HCT116 (cell line): ENCODE measurements around the gene TMEM143. TPM values are rescaled to one million over a fixed set of nuclear protein-coding genes. Genes with fewer than 3 reads are reported as not detected.
A peak's percentile ranks its signal among the peaks of the same experiment; 100 is the strongest.

Experiments used
- ATAC-seq: fragments of 200-7000 bp; cut with Tn5 transposase; 2 replicates; pipeline ENCODE4 v1.9.1; 2020; ENCODE audit warnings: mild to moderate bottlenecking, moderate library complexity
- BruUV-seq: library from RNA; stranded (reverse); fragments of 400-500 nt; replicated peaks from 2 replicates; lab custom pipeline; 2021; lab: Mats Ljungman, UMichigan
- CTCF ChIA-PET: fragments of 300-600 bp; sonication (Branson Sonifier 250); formaldehyde crosslinking; loops from one replicate; lab custom pipeline; 2021; ENCODE audit warnings: antibody characterized with exemption; lab: Charles Lee
- POLR2A ChIA-PET: fragments of 300-600, 350-600 bp; sonication (Branson Sonifier 250); formaldehyde crosslinking; loops from one replicate; lab custom pipeline; 2021; ENCODE audit warnings: antibody characterized with exemption; lab: Charles Lee
- RAD21 ChIA-PET, 2 experiments: fragments of 300-600 bp; sonication (Branson Sonifier 250); formaldehyde crosslinking; loops; one replicate each; lab custom pipeline; 2023; ENCODE audit warnings: low total read pairs in 2 of 2; ENCODE audit not compliant: uncharacterized antibody in 2 of 2, unreplicated experiment in 2 of 2, low non-redundant PET in 1 of 2; lab: Charles Lee
- DNase-seq: peaks from one replicate; pipeline ENCODE4 v3.0.0-alpha.2; 2010; ENCODE audit warnings: low read depth, low spot score
- H2AFZ ChIP-seq: fragments of 200-600 bp; shearing (Covaris generic), sonication (generic); 2 replicates; pipeline ENCODE4 v1.6.1; 2017; ENCODE audit warnings: low read depth, mixed run types, mixed read lengths, antibody characterized with exemption, low read length; ENCODE audit not compliant: poor library complexity, severe bottlenecking
- H3K27ac ChIP-seq: 2 replicates; pipeline ENCODE4 v1.5.1; 2012; ENCODE audit warnings: low read depth, low read length
- H3K27me3 ChIP-seq: fragments of 200-600 bp; sonication (generic); 2 replicates; pipeline ENCODE4 v1.6.1; 2016; ENCODE audit warnings: mixed run types, low read length, mixed read lengths; ENCODE audit not compliant: insufficient read depth
- H3K36me3 ChIP-seq, 2 experiments: fragments of 200-500 bp in 1 of 2; fragments of 200-600 bp in 1 of 2; sonication (Bioruptor generic) in 1 of 2; sonication (generic) in 1 of 2; 2 replicates each; pipeline versions ENCODE4 v1.5.1 to v1.6.1; 2014 to 2016; ENCODE audit warnings: low read length in 2 of 2, inconsistent platforms in 1 of 2, mixed read lengths in 1 of 2, mixed run types in 1 of 2; ENCODE audit not compliant: insufficient read depth in 2 of 2, control insufficient read depth in 1 of 2
- H3K4me1 ChIP-seq, 2 experiments: fragments of 200-600 bp in 1 of 2; sonication (generic) in 1 of 2; 2 replicates each; pipeline versions ENCODE4 v1.5.1 to v1.6.1; 2012 to 2017; ENCODE audit warnings: low read length in 2 of 2, inconsistent platforms in 1 of 2, mild to moderate bottlenecking in 1 of 2, mixed read lengths in 1 of 2, mixed run types in 1 of 2, moderate library complexity in 1 of 2; ENCODE audit not compliant: insufficient read depth in 2 of 2, control insufficient read depth in 1 of 2
- H3K4me2 ChIP-seq: fragments of 200-600 bp; sonication (generic); 2 replicates; pipeline ENCODE4 v1.6.1; 2017; ENCODE audit warnings: mixed run types, low read length, mixed read lengths
- H3K4me3 ChIP-seq, 2 experiments: fragments of 200-600 bp in 1 of 2; sonication (generic) in 1 of 2; replicated peaks in 1 of 2; 2 replicates each; pipeline ENCODE4 v1.5.1; 2011 to 2016; ENCODE audit warnings: low read length in 2 of 2, control low read depth in 1 of 2, low read depth in 1 of 2, mild to moderate bottlenecking in 1 of 2, mixed read lengths in 1 of 2, mixed run types in 1 of 2
- H3K79me2 ChIP-seq: fragments of 200-600 bp; sonication (generic); 2 replicates; pipeline ENCODE4 v1.6.1; 2017; ENCODE audit warnings: mild to moderate bottlenecking, mixed run types, low read length, moderate library complexity, mixed read lengths; ENCODE audit not compliant: insufficient read depth
- H3K9ac ChIP-seq: fragments of 200-600 bp; sonication (generic); 2 replicates; pipeline ENCODE4 v1.6.1; 2016; ENCODE audit warnings: low read length, mixed read lengths
- H3K9me2 ChIP-seq: fragments of 200-600 bp; sonication (generic), shearing (Covaris generic); 2 replicates; pipeline ENCODE4 v1.6.1; 2017; ENCODE audit warnings: mixed run types, mild to moderate bottlenecking, moderate library complexity; ENCODE audit not compliant: insufficient read depth
- H3K9me3 ChIP-seq, 2 experiments: fragments of 200-500 bp in 1 of 2; fragments of 200-600 bp in 1 of 2; sonication (Bioruptor generic) in 1 of 2; sonication (generic) in 1 of 2; 2 replicates each; pipeline ENCODE4 v1.6.1; 2014 to 2017; ENCODE audit warnings: low read length in 2 of 2, mixed read lengths in 2 of 2, inconsistent platforms in 1 of 2, low read depth in 1 of 2, mild to moderate bottlenecking in 1 of 2, mixed run types in 1 of 2, moderate library complexity in 1 of 2; ENCODE audit not compliant: control insufficient read depth in 1 of 2, insufficient read depth in 1 of 2
- H4K20me1 ChIP-seq: fragments of 200-600 bp; sonication (generic), shearing (Covaris generic); 2 replicates; pipeline ENCODE4 v1.6.1; 2017; ENCODE audit warnings: mixed run types, mild to moderate bottlenecking, moderate library complexity; ENCODE audit not compliant: insufficient read depth
- ATF3 ChIP-seq: IDR thresholded peaks from 2 replicates; pipeline ENCODE4 v1.6.1; 2012
- ELF1 ChIP-seq: IDR thresholded peaks from 2 replicates; pipeline ENCODE4 v1.6.1; 2012; ENCODE audit warnings: low read depth, borderline replicate concordance
- EZH2 ChIP-seq: fragments of 200-600 bp; sonication (generic); IDR thresholded peaks from 2 replicates; pipeline ENCODE4 v1.6.1; 2017; ENCODE audit warnings: antibody characterized with exemption, mixed run types
- FOSL1 ChIP-seq: IDR thresholded peaks from 2 replicates; pipeline ENCODE4 v1.6.1; 2012; ENCODE audit warnings: low read depth
- JUND ChIP-seq: IDR thresholded peaks from 2 replicates; pipeline ENCODE4 v1.6.1; 2012
- MAX ChIP-seq: IDR thresholded peaks from 2 replicates; pipeline ENCODE4 v1.6.1; 2012
- POLR2AphosphoS5 ChIP-seq: IDR thresholded peaks from 2 replicates; pipeline ENCODE4 v1.6.1; 2011; ENCODE audit warnings: mild to moderate bottlenecking, low read depth, low read length, moderate library complexity
- SIN3A ChIP-seq: IDR thresholded peaks from 2 replicates; pipeline ENCODE4 v1.6.1; 2012; ENCODE audit warnings: low read depth
- SP1 ChIP-seq: IDR thresholded peaks from 2 replicates; pipeline ENCODE4 v1.6.1; 2012; ENCODE audit warnings: low read depth
- TCF7L2 ChIP-seq: IDR thresholded peaks from 2 replicates; pipeline ENCODE4 v1.7.0; 2011; ENCODE audit warnings: borderline replicate concordance, inconsistent platforms; ENCODE audit not compliant: insufficient read depth, insufficient read length; ENCODE audit errors: extremely low read depth
- YY1 ChIP-seq: IDR thresholded peaks from 2 replicates; pipeline ENCODE4 v1.6.1; 2011; ENCODE audit warnings: low read length, low read depth, moderate library complexity, mild to moderate bottlenecking; ENCODE audit not compliant: insufficient replicate concordance; ENCODE audit errors: extremely low read depth
- ZFX ChIP-seq: fragments of 450-650 bp; IDR thresholded peaks from 2 replicates; pipeline ENCODE4 v1.6.1; 2017
- ZNF274 ChIP-seq: fragments of 200-500 bp; sonication (Bioruptor generic); IDR thresholded peaks from 2 replicates; pipeline ENCODE4 v1.6.1; 2014; ENCODE audit warnings: mild to moderate bottlenecking, low read depth, low read length, inconsistent platforms
- intact Hi-C: fragments of 100-400 bp; cut with micrococcal nuclease; formaldehyde crosslinking; loops from 2 replicates; pipeline ENCODE4 v1.10.0; 2022
- total RNA-seq: library from RNA; stranded (reverse); gene quantifications from one replicate; pipeline ENCODE4 v1.2.1, GENCODE V29; 2021; ENCODE audit not compliant: unreplicated experiment
- TF ChIP-seq, protein P1 (sequence below): IDR thresholded peaks from 2 replicates; pipeline ENCODE4 v1.6.1; 2011; ENCODE audit warnings: mild to moderate bottlenecking, low read length, moderate library complexity; ENCODE audit not compliant: insufficient replicate concordance; ENCODE audit errors: extremely low read depth

TMEM143 gene
- total RNA-seq, 1 experiment from 2014 or later = 13.2 TPM

DNA sequence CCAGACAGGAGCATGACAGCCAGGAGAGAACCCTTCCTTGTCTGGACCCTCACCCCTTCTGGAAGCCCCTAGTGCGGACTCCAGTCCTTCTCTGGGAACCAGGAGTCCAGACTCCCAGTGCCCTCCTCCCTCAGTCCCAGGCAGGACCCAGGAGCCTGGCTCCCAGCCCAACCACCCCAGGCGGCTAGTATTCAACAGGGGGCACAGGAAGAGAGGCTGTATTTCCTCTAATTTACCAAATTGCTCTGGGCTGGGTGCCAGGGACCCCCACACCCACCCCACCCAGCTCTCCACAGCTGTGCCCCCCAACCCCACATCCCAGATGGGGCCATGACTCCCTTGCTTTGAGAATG is 33.1 kb upstream of the TMEM143 start (continued):
- no peak for TF ChIP-seq ATF3
- TF ChIP-seq, all 23 proteins: peak for 0

DNA sequence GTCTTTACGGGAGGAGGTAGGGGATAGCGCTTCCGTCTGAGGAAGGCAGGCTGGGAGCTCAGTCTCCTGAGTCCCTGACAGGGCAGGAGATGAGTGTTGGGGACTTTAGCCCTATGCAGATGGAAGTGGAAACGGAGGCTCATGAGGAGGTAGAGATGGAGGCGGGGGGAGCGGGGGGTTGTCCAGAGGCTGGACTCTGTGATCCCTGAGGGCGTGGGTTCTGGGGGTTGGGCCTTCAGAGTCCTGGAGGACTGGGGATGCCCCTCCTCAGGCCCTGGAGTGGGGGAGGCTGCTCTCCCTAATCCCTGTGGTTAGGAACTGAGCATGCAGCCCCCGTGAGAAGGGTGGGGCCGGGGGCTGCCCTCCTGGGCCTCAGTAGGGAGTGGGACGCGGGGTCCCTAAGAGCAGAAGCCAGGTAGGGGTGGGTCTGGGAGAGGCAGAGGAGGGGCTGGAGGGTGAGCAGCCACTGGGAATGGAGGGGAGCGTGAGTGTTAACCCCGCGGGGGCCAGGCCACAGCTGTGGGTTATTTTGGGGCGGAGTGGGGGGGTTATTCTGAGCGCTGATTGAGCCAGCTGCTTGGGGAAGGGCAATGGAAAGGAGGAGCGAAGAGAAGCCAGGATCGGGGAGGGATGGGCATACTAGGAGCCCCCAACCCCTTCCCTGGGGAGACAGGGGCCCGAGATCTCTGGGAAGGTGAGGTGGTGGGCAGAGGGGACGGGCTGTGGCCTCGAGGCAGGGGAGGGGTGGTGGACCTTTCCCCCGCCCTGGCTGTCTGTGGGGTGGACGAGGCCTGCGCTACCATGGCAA is 32.5 kb upstream of the TMEM143 start:
- ATAC-seq = no peak
- Histone ChIP-seq H4K20me1 (no peaks in the 10 kb centered on the region), H3K27me3 (no peaks in the 10 kb centered on the region), H3K4me3 (no peak overlapping the region), H3K4me2 (peak overlapping the region; percentile 76; the same call in 1 of the 2 replicates), H3K9me2 (no peaks in the 10 kb centered on the region), H2AFZ (no peak overlapping the region), H3K79me2 (peaks cover 23% of the 10 kb centered on the region), H3K27ac (no peak overlapping the region), H3K9me3 (no peaks in the 10 kb centered on the region), H3K36me3 (no peaks in the 10 kb centered on the region), H3K4me1 (peaks cover 24 to 75% of the 10 kb centered on the region in 2 experiments), H3K9ac (no peak overlapping the region)
- ChIA-PET POLR2A (no interaction called here), CTCF (no interaction called here), RAD21 (no interaction called here)
- no TSS peak for BruUV-seq
- TF ChIP-seq POLR2AphosphoS5 (peak; percentile 22; the same call in 1 of the 2 replicates), ZNF274 (no peak)
- intact Hi-C loops = loop anchor here (5.0 to 10.0 kb wide), 3 partner anchors 34 to 99 kb away; partner anchors contain the start of genes EMP3, SYNGR4 and TMEM143
- DNase-seq = no peak

DNA sequence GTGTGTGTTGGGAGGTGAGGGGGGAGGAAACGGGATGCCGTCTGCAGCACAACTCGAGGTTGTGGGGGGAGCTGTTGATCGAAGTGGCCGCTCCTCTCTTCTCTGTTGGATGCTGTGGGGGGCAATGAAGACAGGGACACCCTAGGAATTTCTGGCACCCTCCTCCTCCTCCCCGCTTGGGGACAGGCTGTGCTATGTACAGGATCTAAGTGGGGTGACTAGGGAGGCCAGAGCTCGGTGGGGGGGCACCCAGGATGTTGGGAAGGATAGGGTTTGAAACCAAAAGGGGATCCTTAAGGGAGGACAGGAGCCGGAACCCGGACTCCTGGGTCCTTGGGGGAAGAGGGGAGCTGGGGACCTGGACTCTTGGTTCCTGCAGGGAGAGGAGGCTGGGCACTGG is 31.8 kb upstream of the TMEM143 start:
- Histone ChIP-seq H3K4me2 (no peak overlapping the region), H3K36me3 (no peaks in the 10 kb centered on the region)
- intact Hi-C loops = loop anchor here (5.0 to 10.0 kb wide), 3 partner anchors 33 to 99 kb away; partner anchors contain the start of genes EMP3, SYNGR4 and TMEM143

More for the DNA sequence above, 31.8 kb upstream of the TMEM143 start:
- CTCF ChIA-PET = no interaction called here
- Histone ChIP-seq H2AFZ (no peak overlapping the region), H4K20me1 (no peaks in the 10 kb centered on the region), H3K27me3 (no peaks in the 10 kb centered on the region), H3K4me1 (peaks cover 21 to 68% of the 10 kb centered on the region in 2 experiments), H3K9me2 (no peaks in the 10 kb centered on the region), H3K9me3 (no peaks in the 10 kb centered on the region), H3K79me2 (peaks cover 23% of the 10 kb centered on the region), H3K4me3 (no peak overlapping the region), H3K9ac (no peak overlapping the region), H3K27ac (no peak overlapping the region)
- POLR2A ChIA-PET = no interaction called here
- RAD21 ChIA-PET = no interaction called here
- TF ChIP-seq TCF7L2 = no peak
- TF ChIP-seq JUND = no peak
- TF ChIP-seq YY1 = no peak
- TF ChIP-seq, protein P1, sequence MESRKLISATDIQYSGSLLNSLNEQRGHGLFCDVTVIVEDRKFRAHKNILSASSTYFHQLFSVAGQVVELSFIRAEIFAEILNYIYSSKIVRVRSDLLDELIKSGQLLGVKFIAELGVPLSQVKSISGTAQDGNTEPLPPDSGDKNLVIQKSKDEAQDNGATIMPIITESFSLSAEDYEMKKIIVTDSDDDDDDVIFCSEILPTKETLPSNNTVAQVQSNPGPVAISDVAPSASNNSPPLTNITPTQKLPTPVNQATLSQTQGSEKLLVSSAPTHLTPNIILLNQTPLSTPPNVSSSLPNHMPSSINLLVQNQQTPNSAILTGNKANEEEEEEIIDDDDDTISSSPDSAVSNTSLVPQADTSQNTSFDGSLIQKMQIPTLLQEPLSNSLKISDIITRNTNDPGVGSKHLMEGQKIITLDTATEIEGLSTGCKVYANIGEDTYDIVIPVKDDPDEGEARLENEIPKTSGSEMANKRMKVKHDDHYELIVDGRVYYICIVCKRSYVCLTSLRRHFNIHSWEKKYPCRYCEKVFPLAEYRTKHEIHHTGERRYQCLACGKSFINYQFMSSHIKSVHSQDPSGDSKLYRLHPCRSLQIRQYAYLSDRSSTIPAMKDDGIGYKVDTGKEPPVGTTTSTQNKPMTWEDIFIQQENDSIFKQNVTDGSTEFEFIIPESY = no peak
- TF ChIP-seq ELF1 = no peak
- no peak for TF ChIP-seq FOSL1
- TF ChIP-seq SP1 = no peak
- TF ChIP-seq EZH2 = no peak
- no peak for TF ChIP-seq ZFX
- TF ChIP-seq POLR2AphosphoS5 = no peak
- no peak for TF ChIP-seq SIN3A
- TF ChIP-seq ATF3 = no peak
- TF ChIP-seq MAX = no peak
- ATAC-seq = no peak
- BruUV-seq = no TSS peak
- DNase-seq = no peak
